ENCODE data around the gene AXDND1.

DNA sequence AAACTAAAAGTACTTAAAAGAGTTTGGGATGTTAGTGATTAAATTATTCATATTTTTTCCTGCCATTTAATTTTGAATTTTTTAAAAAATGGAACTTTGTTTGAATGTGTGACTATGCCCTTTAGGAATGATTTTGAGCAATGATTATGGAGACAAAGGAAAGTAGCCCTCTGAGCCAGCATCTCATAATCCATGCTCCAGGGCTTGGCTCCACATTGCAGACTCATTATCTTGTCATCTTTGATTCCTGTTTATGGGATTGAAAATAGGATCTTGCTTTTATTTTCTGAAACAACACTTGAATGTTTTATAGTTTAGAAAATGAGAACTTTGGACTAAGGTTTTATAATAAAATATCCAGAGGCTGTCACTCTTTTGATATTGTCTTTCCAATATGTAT, 14.5 kb downstream of the AXDND1 start:
- TF ChIP-seq, protein P1, sequence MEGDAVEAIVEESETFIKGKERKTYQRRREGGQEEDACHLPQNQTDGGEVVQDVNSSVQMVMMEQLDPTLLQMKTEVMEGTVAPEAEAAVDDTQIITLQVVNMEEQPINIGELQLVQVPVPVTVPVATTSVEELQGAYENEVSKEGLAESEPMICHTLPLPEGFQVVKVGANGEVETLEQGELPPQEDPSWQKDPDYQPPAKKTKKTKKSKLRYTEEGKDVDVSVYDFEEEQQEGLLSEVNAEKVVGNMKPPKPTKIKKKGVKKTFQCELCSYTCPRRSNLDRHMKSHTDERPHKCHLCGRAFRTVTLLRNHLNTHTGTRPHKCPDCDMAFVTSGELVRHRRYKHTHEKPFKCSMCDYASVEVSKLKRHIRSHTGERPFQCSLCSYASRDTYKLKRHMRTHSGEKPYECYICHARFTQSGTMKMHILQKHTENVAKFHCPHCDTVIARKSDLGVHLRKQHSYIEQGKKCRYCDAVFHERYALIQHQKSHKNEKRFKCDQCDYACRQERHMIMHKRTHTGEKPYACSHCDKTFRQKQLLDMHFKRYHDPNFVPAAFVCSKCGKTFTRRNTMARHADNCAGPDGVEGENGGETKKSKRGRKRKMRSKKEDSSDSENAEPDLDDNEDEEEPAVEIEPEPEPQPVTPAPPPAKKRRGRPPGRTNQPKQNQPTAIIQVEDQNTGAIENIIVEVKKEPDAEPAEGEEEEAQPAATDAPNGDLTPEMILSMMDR (IDR thresholded peaks at IDR 0.05; ENCODE audit: low read length): no peak
- TF ChIP-seq EZH2phosphoT487 (IDR thresholded peaks at IDR 0.05; ENCODE audit: low read length) (no peak), EZH2 (optimal IDR thresholded peaks at IDR 0.05; ENCODE audit: low read depth, low read length) (no peak)

All from MM.1S (cell line).